GM19395 (cell line): ENCODE results near the gene PBX2.
"Not testable (repeated sequence)": the region's sequence is repeated elsewhere in the genome, so short reads cannot be mapped to it uniquely, and the experiment has no call there.

ENCODE experiments used
- ATAC-seq: cut with Tn5 transposase; IDR thresholded peaks from one replicate; pipeline ENCODE4 v1.9.1; 2021; ENCODE audit warnings: mild to moderate bottlenecking, moderate library complexity; ENCODE audit not compliant: unreplicated experiment

PBX2 gene

DNA sequence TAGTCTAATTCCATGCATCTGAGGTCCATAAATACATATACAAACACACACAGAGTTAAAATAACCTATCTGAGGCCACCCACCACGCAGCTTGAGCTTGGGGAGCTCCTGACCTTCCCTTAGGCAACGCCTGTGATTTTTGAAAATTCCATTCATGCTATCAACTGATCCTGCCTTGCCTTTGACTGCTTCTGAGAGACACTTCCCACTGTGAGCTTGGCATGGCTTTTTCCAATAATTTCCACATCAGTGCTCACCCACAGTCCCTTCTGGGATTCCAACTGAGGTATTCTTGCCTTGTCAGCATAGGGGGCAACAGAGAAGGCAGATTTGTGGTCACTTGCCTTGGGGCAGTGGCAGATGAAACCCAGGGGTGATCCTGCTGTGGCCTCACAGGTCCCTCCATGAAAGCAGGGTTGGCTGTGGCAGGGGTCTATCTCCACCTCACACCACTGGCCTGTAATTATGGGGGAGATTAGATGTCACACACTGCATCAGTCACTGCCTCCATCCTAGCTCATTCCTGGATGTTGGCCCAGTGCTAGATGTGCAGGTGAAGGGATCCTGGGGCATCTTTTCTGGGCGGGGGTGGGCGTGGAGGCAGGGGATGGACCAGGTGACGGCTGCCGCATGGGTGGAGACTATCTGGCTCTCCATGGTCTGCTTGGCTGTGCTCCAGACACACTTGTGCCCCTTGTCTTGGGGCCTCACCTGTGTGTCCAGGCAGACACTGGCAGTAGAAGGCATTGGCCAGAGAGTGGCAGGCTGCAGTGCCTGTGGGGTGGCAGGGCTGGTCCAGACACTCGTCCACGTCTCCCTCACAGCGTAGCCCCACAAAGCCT is 13.6 kb upstream of the PBX2 start:
- no peak for ATAC-seq

DNA sequence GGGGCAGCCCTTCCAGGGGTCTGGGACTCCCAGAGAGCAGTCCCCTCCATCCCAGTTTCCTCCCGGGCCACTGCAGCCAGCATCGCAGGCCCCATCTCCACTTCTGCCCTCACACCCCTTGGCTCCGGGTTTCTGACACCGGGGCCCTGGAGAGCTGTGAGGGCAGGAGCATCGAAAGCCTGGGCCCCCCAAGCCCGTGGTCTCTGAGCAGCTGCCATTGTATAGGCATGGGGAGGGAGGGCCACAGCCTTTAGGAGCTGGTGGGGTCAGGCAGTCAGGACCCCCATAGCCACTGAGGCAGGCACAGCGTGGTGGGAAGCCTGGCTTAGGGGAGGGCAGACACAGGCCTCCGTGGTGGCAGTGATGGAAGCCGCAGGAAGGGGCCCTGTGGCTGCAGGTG is 12.2 kb upstream of the PBX2 start:
- no peak for ATAC-seq

DNA sequence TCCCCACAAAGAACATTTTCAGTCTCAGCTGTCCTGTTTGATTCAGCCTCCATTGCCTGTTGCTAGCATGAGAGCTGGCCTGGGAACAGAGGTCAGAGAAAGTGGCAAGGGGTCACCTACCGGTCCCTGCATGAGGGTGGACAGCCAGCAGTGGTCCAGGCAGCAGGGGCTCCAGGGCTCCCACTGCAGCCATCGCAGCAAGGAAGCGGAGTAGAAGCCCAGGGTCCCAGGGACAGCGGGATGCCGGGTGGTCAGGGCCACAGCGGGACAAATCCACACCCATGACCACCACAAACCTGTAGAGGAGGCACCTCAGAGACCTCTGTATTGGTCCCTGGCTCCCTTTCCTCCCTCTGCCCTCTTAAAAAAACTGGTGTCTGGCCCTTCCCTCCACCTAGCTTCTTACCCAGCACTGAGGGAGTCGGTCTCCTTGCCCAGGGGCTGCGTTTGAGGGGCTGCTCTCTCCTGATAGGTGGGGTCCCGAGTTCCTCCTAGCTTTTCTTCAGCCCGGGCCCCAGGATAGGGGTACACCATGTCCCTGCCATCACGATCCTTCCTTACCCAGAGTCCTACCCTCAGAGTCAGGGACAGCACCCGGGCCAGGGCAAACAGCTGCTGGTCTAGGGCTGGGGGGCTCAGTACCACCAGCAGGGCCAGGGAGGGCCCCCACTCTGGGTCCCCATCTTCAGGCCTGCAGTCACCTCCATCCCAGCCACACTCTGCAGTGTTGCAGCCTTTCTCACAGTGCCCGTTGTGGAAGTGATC is 10.9 kb upstream of the PBX2 start:
- ATAC-seq = no peak

DNA sequence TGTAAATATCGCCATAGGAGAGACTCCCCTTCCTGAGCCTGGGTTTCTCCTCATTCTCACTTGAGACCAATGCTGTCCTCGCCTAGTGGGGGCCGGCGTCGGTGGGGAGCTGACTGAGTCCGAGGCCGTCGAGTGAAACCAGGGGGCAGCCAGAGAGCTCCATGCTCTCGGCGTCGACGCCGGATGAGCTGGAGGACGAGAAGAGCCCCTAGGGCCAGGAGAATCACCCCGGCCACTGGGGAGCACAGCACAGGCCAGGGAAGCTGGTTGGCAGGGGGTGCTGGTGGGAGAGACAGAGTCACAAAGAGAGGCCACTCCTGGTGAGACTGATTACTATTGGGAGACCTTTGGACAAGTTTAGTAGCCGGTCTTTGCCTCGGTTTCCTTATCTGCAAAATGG is 8.9 kb upstream of the PBX2 start:
- ATAC-seq = no peak

DNA sequence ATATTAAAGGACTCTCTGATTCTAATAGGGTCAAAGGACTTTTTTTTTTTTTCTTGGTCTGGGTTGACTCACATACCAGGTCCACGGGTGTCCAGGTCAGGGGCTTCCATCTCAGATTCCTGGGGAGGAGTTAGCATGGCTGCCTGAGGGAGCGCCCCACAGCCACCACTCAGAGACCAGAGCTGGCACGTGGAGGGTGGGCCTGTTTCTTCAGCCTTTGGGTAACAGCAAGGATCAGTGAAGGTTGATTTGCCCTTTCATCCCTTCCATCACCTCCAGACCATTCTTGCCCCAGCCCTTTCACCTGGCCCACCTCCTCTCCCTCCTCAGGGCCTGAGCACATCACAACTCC is 8.3 kb upstream of the PBX2 start:
- ATAC-seq = no peak

DNA sequence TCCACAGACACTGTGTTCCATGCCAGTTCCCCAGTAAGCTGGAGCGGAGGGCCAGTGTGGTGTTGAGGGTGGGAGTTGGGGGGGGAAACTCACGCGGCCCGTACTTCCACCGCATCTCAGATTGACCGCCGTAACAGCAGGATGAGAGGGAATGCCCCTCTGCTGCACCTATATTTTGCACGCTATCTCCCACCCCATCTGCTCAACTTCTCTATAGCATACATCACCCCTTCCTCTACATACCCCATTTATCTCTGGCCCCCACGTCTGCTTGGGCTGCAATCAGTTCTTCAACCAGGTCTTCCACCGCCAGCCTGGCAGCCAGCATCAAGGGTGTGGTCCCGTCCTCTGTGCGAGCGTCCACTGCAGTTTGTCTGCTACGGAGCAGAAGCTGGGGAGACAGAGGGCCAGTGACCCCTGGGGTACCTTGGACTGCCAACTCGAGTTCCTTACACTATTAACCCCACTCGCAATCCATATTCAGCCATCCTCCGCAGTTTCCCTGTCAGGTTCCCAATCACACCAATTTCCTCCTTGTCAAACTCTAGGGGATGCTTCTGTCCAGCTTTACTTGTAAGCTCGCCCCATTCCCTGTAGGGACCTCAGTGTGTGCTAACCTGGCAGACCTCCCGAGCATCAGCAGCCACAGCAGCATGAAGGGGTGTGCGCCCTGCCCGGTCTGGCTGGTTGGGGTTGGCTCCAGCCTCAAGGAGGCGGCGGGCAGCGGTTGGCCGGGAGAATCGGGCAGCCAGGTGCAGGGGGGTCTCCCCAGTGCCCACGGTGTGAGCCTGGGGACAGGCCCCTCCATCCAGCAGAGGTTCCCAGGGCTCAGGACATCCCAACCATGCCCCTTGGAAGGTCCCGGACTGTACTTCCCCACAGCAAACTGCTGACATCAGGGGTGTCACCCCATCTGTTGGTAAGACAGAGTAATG is 6.9 kb upstream of the PBX2 start:
- ATAC-seq = no peak

DNA sequence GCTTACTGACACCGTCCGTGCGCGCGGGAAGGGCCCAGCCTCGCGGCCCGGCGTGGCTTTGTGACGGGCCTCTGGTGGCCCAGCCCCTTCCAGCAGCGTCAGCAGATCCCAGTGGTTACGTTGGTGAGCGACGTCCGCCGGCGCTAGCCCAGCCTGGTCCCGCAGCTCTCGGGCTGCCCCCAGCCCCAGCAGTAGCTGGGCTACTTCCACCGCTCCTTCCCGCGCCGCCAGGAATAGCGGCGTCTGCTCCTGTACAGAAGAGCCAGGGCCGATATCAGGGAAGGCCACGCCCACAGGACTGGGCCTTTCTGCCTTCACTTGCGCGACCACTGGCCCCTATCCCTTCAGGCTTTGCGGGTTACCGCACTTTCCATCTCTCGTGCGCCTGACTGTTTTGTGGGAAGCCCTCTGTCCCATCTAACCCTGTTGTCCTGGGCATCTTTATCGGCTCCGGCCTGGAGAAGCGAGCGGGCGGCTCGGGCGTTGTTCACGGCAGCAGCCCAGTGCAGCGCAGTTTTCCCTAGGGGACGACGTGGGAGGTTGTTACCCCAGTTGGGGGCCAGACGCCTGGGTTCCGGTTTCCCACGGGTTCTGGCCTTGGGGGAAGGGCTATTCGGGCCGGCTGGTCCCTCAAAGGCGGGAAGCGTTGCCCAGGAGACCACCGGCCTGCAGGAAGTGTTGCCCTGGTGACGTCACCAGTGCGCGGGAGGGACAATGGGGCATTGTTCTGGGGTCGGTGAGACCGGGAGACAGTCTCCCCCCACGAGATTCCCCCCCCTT is 6.1 kb upstream of the PBX2 start:
- peak; percentile 78 for ATAC-seq

DNA sequence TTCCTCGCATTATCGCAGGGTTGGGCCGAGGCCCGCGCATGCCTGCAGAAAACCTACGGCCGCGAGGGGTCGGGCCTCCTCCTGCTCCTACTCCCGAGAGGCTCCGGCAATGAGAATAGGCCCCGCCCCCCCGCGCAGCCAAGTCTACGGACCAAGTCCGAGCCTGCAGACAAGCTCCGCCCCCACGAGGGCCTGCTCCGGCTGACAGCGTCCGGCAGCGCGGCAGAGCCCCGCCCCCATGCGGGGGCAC is 5.6 kb upstream of the PBX2 start:
- ATAC-seq = no peak

DNA sequence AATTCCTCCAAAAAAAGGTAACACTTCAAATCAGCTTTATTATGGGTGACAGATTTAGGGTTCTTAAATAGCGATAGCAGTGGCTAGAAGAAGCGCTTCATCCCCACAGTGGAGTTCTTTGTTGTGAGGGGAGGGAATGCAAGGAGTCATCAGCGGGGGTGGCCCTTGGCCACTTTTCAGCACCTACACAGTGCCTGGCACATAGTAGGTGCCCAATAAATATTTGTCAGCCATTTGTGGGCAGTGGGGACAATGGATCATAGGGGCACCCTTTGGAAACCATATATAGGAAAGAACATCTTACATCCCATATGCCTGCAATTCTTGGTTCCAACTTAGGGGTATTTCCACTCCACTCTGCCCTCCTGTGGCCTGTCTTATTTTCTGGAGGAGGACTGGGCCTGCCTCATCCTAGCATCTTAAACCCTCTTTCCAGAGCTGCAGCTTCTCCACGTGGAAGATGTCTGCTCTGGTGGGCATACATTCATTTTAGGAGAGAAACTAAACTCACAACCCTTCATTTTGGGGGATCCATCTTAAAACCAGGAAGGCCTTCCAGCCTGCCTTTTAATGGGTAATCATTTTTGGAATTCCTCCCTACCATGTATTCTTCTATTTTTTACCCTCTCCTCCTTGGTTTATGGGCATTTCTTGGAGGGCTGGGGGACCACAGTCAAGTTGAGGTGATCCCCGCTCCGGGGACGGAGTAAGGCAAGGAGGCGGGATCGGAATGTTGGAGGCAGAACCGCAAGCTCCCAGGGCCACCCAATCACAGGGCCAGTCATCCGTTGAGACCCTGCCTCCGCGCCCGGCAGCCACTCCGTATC is 5.0 kb upstream of the PBX2 start:
- peak; percentile 69 for ATAC-seq

DNA sequence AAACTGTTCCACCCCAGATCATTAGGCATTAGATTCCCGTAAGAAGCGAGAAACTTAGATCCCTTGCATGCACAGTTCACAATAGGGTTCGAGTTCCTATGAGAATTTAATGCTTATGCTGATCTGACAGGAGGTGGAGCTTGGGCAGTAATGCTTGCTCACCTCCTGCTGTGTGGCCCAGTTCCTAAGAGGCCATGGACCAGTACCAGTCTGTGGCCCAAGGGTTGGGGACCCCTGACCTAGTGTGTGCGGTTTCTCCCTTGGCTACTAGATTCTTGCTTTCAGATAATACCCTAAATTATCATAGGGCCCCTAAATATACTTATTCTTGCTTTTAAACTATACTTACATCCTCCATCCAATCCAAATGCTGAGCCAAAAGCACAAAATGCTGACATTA is 4.4 kb upstream of the PBX2 start:
- ATAC-seq = no peak

DNA sequence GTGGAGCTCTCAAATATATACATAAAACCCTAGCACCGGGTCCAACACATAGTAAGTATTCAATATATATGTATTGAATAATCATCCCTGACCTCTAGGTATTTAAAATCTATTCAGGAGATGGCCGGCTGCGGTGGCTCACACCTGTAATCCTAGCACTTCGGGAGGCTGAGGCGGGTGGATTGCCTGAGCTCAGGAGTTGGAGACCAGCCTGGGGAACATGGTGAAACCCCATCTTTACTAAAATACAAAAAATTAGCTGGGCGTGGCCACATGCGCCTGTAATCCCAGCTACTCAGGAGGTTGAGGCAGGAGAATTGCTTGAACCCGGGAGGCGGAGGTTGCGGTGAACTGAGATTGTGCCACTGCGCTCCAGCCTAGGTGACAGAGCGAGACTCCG is 3.1 kb upstream of the PBX2 start:
- ATAC-seq = not testable (repeated sequence)

DNA sequence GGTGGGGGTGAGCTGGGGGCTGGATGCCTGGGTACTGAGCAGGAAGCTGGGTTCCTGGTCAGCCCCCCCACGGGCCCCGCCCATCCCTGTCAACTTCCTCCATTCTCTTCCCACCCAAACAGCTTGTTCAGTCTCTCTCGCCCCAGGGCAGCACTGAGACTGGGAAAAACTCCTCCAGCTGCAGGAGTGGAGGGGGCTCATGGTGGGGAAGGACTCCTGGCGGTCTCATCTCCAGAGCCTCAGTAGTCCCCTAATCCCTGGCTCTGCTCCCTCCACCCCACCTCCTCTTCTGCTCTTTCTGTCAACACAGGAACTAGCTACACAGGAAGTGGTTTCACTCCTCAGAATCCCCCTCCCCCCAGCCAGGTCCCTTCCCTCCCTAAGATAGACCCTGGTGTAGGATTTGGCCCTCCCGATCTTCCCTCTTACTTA is 2.6 kb upstream of the PBX2 start, which contains the start of gene GPSM3:
TSS of gene GPSM3 (minus strand) at position 36 of the 432 bp plus-strand sequence. CDS start 130 bp downstream, outside the sequence.
- ATAC-seq = no peak

DNA sequence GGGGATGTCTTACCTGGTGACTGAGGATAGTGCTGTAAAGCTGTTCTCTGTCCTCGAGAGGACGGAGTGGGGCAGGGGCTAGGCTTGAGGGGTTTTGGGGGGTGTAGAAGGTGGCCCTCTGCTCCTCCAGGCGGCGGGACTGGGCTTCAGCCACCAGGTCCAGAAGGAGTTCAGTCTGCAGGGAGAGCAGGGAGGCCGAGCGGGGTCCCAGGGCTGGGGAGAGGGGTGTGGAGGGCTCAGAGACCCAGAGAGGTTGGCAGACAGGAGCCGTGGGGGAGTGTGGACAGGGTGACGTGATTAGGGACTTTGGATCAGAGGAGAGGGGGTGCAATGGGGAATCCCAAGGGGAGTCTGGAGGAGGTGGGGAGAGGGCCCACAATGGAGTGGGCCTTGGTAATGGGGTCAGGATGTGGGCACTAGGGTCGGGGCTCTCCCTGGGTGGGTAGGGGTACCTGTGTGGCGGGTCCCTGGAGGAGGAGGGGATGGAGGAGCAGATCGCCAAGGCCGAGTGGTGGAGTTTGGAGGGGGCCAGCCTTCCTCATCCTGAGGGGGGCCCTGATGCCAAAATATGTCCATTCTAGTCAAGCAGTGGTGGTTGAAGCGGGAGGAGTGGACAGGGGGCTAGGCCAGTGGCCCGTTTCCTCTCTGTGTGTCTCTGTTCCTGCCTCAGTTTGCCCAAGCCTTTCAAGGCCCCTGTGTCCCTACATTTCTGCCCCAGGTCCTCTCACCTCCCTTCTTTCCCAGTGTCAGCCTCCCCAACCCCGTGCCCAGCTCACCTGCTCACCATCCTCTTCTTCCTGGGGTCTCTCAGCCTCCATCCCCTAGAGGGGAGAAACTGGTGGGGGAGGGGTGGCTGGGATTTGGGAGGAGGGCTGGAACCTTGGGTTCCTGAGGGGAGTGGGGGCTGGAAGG is 1.9 kb upstream of the PBX2 start:
- ATAC-seq = no peak

DNA sequence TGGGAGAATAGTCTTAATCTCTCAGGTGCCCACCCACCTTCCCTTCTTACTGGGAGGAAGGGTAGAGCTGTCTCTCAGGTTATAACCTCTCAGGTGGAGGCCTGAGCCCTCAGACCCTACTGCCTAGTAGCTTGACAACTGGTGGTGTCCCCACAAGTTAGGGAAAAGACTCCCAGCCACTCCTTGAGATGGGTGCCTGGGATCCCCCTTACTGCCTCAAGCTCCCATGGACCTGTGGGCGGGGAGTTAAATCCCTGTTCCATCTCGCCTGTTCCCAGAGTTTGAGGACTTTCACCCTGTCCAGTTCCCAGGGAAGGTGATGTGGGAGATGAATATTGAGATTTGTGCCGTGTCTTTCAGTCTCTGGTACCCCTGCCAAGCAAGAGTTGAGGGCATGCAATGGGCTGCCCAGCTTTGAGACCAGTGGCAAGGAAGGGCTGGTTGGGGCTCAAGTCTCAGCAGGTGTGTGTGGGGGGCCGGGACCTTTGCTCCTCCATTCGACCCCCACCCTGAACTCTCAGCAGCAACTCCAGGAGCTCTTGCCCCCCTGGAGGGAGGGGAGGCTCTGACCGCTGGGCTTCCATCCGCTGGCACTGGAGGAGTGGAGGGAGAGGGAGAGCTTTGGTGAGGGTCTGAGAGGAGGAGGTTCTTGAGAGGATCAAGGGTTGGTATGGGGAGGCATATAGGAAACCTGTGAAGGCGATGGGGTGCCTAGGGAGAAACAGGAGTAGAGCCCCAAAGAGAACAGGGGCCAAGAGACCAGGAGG is 1.1 kb upstream of the PBX2 start:
- ATAC-seq = no peak

DNA sequence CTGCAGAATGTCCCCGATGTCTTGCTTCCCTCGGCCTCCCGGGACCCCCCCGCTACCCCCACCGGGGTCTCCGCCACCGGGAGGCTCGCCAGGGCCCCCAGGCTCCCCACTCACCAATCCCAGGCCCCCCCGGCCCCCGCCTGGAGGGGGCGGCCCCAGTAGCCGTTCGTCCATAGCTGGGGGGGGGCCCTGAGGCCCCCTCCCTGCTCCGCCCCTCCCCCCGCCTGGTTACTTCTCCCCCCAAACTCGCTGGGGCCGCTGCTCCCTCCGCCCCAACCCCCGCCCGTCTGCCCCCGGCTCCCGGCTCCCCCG is 304 bp downstream of the PBX2 start:
- no peak for ATAC-seq

DNA sequence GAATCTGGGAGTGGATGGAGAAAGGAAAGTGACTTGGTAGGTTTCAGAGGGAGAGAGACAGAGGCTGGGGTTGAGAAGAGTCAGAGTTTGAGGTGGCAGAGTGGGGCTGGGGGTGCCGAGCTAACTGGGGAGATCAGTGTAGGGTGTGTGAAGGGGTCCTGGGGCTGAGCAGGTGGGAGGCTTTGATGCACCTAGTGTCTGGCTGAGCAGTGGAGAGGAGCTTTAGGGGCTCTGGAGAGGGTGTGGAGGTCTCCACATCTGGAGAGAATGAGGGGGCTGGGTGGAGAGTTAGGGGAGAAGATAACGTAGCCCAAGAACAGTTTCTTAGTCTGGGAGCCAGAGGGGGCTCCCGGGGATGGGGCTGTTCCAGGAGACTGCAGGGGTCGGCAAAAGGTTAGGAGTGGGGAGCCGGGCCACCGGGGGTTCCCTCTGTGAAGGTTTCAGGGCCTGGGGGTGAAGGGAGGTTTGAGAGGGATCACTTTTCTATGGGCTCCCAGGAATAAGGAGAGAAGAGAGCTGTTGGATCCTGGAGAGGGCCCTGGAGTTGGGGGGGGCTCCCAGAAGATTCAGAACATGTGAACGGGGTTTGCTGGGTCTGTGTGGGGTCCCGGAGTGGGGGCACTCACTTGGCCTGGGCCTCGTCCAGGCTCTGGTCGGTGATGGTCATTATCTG is 797 bp downstream of the PBX2 start:
- no peak for ATAC-seq

DNA sequence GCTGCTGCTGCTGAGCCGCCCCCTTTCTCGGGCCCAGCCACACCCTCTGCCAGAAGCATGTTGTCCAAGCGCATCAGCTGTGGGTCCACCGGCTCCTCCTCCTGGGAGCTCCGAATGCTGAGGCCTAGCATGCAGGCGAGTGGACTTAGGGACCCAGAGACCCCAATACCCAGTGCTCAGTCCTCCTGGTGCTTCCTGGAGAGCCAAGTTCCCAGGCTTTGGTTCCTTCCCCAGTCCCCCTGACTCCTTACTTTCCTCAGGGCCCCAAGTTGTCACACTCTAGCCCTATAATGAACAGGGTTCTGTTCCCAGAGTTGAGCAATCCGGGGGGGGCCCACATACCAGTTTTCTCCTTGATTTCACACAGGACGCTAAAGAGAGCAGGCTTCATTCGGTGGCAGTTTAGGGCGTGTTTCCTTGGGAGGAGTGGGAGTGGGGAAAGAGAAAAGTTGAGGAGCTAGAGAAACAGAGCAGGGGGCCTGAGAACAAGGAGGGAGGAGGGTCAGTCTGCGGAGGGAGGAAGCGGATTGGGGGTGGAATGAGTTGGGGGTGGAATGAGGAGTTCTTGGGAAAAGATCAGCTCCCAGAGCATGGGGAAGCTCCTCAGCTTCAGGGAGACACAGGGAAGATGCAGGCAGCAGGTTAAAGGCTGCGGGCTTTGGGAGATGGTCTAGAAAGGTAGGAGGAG is 1.5 kb downstream of the PBX2 start:
- no peak for ATAC-seq
